Body of pancreas (tissue), 4 donors: ENCODE data around the gene CLMN.

Experiments
- POLR2A ChIP-seq, 3 donors: fragments of 450-650 bp; IDR thresholded peaks; one replicate each; pipeline ENCODE4 v1.6.1; 2016; ENCODE audit warnings: antibody characterized with exemption in 3 of 3, mild to moderate bottlenecking in 2 of 3
- TF ChIP-seq, protein P1 (sequence below), 7 experiments: fragments of 450-650 bp in 4 of 7; fragments of 200-600 bp in 3 of 7; sonication (generic) in 3 of 7; IDR thresholded peaks; one replicate each; pipeline ENCODE4 v1.5.1; 2016 to 2019; ENCODE audit warnings: antibody characterized with exemption in 7 of 7

DNA sequence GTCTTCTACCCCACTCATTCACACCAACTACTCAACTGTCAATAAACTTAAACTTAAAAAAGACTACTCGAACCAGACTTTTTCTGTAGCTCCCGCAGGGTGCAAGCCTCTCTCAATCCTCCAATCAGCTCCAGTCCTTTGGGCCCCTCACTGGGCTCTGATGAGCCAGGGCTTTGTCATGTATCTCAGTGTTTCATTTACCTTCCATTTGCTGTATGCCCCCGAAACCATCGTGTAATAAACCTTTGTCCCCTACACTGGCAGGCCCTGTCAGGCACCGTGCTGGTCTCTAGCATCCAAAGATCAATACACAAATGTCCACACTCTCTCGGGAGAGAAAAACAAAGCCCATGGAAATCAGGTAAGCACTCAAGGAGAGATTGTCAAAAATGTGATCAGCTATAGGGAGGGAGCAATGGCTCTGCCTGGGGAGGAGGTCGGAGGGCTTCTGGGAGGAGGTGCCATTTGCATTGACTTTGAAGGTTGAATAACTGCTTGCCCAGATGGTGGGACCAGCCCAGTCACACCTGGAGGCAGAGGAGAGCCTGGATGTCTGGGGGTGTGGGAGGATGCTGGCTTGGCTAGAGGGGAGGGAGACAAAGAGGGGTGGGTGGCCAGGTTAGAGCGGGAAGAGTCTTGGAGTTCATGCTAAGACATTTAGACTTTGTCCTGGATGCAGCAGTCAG is 120.3 kb downstream of the CLMN start:
- TF ChIP-seq, protein P1, sequence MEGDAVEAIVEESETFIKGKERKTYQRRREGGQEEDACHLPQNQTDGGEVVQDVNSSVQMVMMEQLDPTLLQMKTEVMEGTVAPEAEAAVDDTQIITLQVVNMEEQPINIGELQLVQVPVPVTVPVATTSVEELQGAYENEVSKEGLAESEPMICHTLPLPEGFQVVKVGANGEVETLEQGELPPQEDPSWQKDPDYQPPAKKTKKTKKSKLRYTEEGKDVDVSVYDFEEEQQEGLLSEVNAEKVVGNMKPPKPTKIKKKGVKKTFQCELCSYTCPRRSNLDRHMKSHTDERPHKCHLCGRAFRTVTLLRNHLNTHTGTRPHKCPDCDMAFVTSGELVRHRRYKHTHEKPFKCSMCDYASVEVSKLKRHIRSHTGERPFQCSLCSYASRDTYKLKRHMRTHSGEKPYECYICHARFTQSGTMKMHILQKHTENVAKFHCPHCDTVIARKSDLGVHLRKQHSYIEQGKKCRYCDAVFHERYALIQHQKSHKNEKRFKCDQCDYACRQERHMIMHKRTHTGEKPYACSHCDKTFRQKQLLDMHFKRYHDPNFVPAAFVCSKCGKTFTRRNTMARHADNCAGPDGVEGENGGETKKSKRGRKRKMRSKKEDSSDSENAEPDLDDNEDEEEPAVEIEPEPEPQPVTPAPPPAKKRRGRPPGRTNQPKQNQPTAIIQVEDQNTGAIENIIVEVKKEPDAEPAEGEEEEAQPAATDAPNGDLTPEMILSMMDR (IDR thresholded peaks at IDR 0.05) = no peak
- TF ChIP-seq POLR2A (IDR thresholded peaks at IDR 0.05) = no peak
